Body of pancreas (tissue), 4 donors: Measurements from ENCODE around the gene SHC4.

Experiments
- POLR2A ChIP-seq, 3 donors: fragments of 450-650 bp; IDR thresholded peaks; one replicate each; pipeline ENCODE4 v1.6.1; 2016; ENCODE audit warnings: antibody characterized with exemption in 3 of 3, mild to moderate bottlenecking in 2 of 3
- TF ChIP-seq, protein P1 (sequence below), 7 experiments: fragments of 450-650 bp in 4 of 7; fragments of 200-600 bp in 3 of 7; sonication (generic) in 3 of 7; IDR thresholded peaks; one replicate each; pipeline ENCODE4 v1.5.1; 2016 to 2019; ENCODE audit warnings: antibody characterized with exemption in 7 of 7

DNA sequence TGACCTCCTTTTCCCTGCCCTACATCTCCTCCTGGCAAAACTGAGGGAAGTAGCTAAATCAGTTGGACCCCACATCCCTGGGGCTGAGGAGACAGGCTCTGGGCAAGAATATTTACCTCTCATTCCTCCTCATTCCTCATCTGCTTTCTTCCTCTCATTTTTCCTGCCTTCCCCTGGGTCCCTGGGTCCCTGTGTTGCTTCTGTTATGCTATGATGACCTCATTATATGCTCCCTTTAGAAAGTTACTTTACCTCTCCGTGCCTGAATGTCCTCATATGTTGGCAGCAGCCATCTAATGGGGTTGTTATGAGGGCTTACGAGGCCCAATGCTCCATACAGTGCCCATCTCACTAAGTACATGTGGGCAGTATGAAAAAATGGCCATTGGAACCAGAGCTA lies 1.2 kb upstream of the SHC4 start:
- TF ChIP-seq, protein P1, sequence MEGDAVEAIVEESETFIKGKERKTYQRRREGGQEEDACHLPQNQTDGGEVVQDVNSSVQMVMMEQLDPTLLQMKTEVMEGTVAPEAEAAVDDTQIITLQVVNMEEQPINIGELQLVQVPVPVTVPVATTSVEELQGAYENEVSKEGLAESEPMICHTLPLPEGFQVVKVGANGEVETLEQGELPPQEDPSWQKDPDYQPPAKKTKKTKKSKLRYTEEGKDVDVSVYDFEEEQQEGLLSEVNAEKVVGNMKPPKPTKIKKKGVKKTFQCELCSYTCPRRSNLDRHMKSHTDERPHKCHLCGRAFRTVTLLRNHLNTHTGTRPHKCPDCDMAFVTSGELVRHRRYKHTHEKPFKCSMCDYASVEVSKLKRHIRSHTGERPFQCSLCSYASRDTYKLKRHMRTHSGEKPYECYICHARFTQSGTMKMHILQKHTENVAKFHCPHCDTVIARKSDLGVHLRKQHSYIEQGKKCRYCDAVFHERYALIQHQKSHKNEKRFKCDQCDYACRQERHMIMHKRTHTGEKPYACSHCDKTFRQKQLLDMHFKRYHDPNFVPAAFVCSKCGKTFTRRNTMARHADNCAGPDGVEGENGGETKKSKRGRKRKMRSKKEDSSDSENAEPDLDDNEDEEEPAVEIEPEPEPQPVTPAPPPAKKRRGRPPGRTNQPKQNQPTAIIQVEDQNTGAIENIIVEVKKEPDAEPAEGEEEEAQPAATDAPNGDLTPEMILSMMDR (IDR thresholded peaks at IDR 0.05) = no peak
- no peak for TF ChIP-seq POLR2A (IDR thresholded peaks at IDR 0.05)
